Measurements from ENCODE around the gene RNLS. TPM values are rescaled to one million over a fixed set of nuclear protein-coding genes. Genes with fewer than 3 reads are reported as not detected.

Gene RNLS
- total RNA-seq, 1 experiment from 2014 or later = 8.7 TPM

DNA sequence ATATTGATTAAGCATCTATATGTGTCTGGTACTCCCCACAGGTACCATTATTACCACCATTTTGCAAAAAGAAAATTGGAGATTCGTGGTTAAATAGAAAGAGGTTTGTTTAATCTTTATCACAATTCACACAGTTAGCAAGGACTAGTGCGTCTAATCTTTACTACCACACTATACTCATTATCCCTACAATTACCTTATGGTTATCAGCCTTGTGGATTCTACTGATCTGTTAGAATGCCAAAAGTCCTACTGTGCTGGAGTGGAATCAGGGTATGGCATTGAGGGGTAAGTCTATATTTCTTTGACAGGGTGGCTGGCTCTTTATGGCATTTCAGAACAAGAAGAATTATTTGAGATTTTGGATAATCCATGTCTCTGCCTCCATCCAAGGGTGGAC is 156.1 kb downstream of the RNLS start (continued):
- TF ChIP-seq, protein P1, sequence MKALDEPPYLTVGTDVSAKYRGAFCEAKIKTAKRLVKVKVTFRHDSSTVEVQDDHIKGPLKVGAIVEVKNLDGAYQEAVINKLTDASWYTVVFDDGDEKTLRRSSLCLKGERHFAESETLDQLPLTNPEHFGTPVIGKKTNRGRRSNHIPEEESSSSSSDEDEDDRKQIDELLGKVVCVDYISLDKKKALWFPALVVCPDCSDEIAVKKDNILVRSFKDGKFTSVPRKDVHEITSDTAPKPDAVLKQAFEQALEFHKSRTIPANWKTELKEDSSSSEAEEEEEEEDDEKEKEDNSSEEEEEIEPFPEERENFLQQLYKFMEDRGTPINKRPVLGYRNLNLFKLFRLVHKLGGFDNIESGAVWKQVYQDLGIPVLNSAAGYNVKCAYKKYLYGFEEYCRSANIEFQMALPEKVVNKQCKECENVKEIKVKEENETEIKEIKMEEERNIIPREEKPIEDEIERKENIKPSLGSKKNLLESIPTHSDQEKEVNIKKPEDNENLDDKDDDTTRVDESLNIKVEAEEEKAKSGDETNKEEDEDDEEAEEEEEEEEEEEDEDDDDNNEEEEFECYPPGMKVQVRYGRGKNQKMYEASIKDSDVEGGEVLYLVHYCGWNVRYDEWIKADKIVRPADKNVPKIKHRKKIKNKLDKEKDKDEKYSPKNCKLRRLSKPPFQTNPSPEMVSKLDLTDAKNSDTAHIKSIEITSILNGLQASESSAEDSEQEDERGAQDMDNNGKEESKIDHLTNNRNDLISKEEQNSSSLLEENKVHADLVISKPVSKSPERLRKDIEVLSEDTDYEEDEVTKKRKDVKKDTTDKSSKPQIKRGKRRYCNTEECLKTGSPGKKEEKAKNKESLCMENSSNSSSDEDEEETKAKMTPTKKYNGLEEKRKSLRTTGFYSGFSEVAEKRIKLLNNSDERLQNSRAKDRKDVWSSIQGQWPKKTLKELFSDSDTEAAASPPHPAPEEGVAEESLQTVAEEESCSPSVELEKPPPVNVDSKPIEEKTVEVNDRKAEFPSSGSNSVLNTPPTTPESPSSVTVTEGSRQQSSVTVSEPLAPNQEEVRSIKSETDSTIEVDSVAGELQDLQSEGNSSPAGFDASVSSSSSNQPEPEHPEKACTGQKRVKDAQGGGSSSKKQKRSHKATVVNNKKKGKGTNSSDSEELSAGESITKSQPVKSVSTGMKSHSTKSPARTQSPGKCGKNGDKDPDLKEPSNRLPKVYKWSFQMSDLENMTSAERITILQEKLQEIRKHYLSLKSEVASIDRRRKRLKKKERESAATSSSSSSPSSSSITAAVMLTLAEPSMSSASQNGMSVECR (CRISPR knock-in tag; IDR thresholded peaks at IDR 0.05; ENCODE audit: borderline replicate concordance) = no peak

- ChIA-PET POLR2A (no interaction called here), CTCF (no interaction called here)
- TF ChIP-seq, protein P2, sequence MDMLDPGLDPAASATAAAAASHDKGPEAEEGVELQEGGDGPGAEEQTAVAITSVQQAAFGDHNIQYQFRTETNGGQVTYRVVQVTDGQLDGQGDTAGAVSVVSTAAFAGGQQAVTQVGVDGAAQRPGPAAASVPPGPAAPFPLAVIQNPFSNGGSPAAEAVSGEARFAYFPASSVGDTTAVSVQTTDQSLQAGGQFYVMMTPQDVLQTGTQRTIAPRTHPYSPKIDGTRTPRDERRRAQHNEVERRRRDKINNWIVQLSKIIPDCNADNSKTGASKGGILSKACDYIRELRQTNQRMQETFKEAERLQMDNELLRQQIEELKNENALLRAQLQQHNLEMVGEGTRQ (CRISPR knock-in tag; IDR thresholded peaks at IDR 0.05) = no peak
- TF ChIP-seq, protein P3, sequence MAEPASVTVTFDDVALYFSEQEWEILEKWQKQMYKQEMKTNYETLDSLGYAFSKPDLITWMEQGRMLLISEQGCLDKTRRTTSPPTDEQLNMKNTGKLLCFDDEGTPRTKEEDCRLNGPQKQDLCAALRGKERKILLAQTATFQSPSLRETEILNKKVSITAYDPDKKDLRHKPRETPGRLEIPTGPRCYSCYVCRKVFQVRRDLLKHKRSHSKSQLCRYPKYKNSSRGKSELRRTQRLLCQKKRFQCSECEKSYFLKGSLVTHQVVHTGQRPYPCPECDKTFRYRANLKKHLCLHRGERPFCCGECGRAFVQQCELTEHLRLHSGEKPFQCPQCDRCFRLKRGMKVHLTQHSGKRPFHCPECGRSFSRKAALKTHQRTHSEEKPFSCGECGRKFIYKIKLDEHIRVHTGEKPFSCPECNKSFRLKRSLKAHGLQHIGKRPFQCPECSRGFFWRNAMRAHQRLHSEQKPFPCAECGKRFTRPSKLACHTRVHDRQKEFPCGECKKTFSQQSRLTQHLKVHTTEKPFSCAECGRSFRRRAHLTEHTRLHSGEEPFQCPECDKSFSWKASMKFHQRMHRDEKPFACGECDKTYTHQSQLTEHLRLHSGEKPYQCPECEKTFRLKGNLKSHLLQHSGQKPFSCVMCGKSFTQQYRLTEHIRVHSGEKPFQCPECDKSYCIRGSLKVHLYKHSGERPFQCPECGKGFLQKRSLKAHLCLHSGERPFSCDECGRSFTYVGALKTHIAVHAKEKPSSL (CRISPR knock-in tag; conservative IDR thresholded peaks at IDR 0.05) = no peak
- TF ChIP-seq ZNF671 (CRISPR knock-in tag; IDR thresholded peaks at IDR 0.05) = no peak
- no peak for TF ChIP-seq MYBL2 (CRISPR knock-in tag; IDR thresholded peaks at IDR 0.05)
- TF ChIP-seq, protein P4, sequence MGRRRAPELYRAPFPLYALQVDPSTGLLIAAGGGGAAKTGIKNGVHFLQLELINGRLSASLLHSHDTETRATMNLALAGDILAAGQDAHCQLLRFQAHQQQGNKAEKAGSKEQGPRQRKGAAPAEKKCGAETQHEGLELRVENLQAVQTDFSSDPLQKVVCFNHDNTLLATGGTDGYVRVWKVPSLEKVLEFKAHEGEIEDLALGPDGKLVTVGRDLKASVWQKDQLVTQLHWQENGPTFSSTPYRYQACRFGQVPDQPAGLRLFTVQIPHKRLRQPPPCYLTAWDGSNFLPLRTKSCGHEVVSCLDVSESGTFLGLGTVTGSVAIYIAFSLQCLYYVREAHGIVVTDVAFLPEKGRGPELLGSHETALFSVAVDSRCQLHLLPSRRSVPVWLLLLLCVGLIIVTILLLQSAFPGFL (CRISPR knock-in tag; IDR thresholded peaks at IDR 0.05; ENCODE audit: borderline replicate concordance) = no peak
- no peak for TF ChIP-seq MXD4 (CRISPR knock-in tag; IDR thresholded peaks at IDR 0.05; ENCODE audit: borderline replicate concordance)
- TF ChIP-seq ZNF512 (CRISPR knock-in tag; IDR thresholded peaks at IDR 0.05; ENCODE audit: borderline replicate concordance) = no peak
- TF ChIP-seq ZNF281 (CRISPR knock-in tag; IDR thresholded peaks at IDR 0.05) = no peak
- no peak for TF ChIP-seq KAT7 (CRISPR knock-in tag; IDR thresholded peaks at IDR 0.05; ENCODE audit: borderline replicate concordance)
- H3K36me3 Mint-ChIP-seq = no peaks in the 10 kb centered on the region
- no peaks in the 10 kb centered on the region for H3K4me1 Mint-ChIP-seq
- H3K27me3 Mint-ChIP-seq (ENCODE audit: low read depth) = no peaks in the 10 kb centered on the region
- H3K4me3 Mint-ChIP-seq = no peak overlapping the region
- no peak overlapping the region for H3K27ac Mint-ChIP-seq
- H3K9me3 Mint-ChIP-seq = no peaks in the 10 kb centered on the region
- DNase-seq (ENCODE audit: low spot score) (no peak), ATAC-seq (no peak)
Observed at GRCh38 chr10:88424881-88425280, 158.2 kb downstream of the RNLS start.

Measured in WTC11 (cell line).